ENCODE results near the gene BOC. TPM values are rescaled to one million over a fixed set of nuclear protein-coding genes. Genes with fewer than 3 reads are reported as not detected.

The BOC gene
- total RNA-seq, 1 donor from 2014 or later, result 130 TPM

DNA sequence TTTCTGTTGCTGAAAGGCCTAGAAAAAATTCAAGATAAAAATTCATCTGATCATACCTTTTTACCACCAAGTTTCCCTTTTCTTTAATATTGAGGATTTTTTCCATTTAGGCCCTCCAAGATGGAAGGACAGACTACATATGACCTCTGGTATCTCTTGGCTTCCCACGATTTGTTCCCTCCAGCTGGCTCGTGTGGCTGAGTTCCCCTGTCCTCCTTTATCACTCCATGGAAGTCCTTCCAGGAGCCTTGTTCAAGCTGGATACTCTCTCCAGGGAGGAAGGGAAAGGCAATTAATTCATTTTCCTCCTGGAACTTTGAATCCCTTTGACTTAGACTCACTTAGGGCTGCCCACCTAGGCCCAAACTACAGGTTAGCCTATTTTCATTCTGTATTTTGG lies 119.4 kb downstream of the BOC start:
- H3K4me1 Mint-ChIP-seq, result peaks cover 4% of the 10 kb centered on the region
- H3K9me3 Mint-ChIP-seq, result peaks cover 8% of the 10 kb centered on the region
- H3K27me3 Mint-ChIP-seq (ENCODE audit: low read depth), result no peaks in the 10 kb centered on the region
- H3K36me3 Mint-ChIP-seq (ENCODE audit: low read depth), result peaks cover 34% of the 10 kb centered on the region
- no peak overlapping the region for H3K27ac Mint-ChIP-seq (ENCODE audit: unreplicated experiment)
- no peak overlapping the region for H3K4me3 Mint-ChIP-seq
- TF ChIP-seq, protein P1, sequence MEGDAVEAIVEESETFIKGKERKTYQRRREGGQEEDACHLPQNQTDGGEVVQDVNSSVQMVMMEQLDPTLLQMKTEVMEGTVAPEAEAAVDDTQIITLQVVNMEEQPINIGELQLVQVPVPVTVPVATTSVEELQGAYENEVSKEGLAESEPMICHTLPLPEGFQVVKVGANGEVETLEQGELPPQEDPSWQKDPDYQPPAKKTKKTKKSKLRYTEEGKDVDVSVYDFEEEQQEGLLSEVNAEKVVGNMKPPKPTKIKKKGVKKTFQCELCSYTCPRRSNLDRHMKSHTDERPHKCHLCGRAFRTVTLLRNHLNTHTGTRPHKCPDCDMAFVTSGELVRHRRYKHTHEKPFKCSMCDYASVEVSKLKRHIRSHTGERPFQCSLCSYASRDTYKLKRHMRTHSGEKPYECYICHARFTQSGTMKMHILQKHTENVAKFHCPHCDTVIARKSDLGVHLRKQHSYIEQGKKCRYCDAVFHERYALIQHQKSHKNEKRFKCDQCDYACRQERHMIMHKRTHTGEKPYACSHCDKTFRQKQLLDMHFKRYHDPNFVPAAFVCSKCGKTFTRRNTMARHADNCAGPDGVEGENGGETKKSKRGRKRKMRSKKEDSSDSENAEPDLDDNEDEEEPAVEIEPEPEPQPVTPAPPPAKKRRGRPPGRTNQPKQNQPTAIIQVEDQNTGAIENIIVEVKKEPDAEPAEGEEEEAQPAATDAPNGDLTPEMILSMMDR (conservative IDR thresholded peaks at IDR 0.05), result no peak
- DNase-seq (ENCODE audit: low read depth, low spot score), result no peak

DNA sequence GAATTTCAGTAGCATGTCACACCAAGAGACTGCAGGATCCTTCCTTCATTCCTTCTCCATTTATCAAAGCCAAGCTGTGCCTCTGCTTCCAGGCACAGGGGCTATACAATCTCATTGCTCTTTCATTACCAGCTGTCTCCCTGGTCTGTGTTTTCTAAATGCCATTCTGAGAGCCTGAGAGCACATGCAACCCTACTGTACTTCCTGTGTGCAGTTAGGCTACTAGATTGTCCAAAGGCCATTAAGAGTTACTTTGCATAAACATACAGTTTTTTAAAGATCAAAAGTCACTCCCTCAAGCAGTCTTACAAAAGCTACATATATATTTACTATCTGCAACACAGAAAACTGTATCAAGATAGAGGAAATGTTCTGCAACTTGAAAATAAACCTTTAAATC lies 119.8 kb downstream of the BOC start:
- Mint-ChIP-seq H3K4me3 (no peak overlapping the region), H3K27me3 (ENCODE audit: low read depth) (no peaks in the 10 kb centered on the region), H3K27ac (ENCODE audit: unreplicated experiment) (no peak overlapping the region), H3K36me3 (ENCODE audit: low read depth) (peaks cover 29% of the 10 kb centered on the region), H3K4me1 (peaks cover 4% of the 10 kb centered on the region), H3K9me3 (peaks cover 4% of the 10 kb centered on the region)
- DNase-seq (ENCODE audit: low read depth, low spot score), result no peak
- TF ChIP-seq, protein P1 (conservative IDR thresholded peaks at IDR 0.05), result no peak

Other genes with a start within 250 kb of the BOC start
- gene CD200R1, start 236.5 kb upstream of the BOC start, total RNA-seq, result not detected in 2 replicates
- gene GTPBP8, start 220.6 kb upstream of the BOC start, total RNA-seq, result 26.7 and 28.1 TPM in 2 replicates
- gene CFAP44, start 229.9 kb downstream of the BOC start, total RNA-seq, result 10.2 and 11.1 TPM in 2 replicates

Measured in neural crest cell (in vitro differentiated cells).